ENCODE measurements around the gene FXYD6.

FXYD6 gene

GRCh38 chr11:117860139-117860538 lies 16.3 kb downstream of the FXYD6 start:
- Histone ChIP-seq H3K36me3 (replicated peaks; ENCODE audit: low read depth, low read length) (no peaks in the 10 kb centered on the region), H3K4me2 (ENCODE audit: low read length) (no peak overlapping the region), H3K9ac (ENCODE audit: low read length) (no peak overlapping the region), H3K4me1 (ENCODE audit: low read length) (no peaks in the 10 kb centered on the region), H3K4me3 (ENCODE audit: low read length) (no peak overlapping the region), H3K9me3 (ENCODE audit: insufficient read depth, low read length) (no peaks in the 10 kb centered on the region), H4K20me1 (ENCODE audit: insufficient read depth, low read length) (no peaks in the 10 kb centered on the region), H2AFZ (ENCODE audit: low read depth, low read length) (no peak overlapping the region), H3K27me3 (ENCODE audit: low read depth, low read length) (no peaks in the 10 kb centered on the region), H3K79me2 (ENCODE audit: low read length) (no peaks in the 10 kb centered on the region), H3K27ac (ENCODE audit: low read length) (no peak overlapping the region)
- TF ChIP-seq EZH2phosphoT487 (IDR thresholded peaks at IDR 0.05; ENCODE audit: low read depth): no peak
- no peak for TF ChIP-seq CTCF (IDR thresholded peaks at IDR 0.05; ENCODE audit: low read depth, low read length)

- H3K36me3 ChIP-seq (replicated peaks; ENCODE audit: low read depth, low read length): no peaks in the 10 kb centered on the region
- no peaks in the 10 kb centered on the region for H3K27me3 ChIP-seq (ENCODE audit: low read depth, low read length)
- H3K4me3 ChIP-seq (ENCODE audit: low read length): no peak overlapping the region
- no peak overlapping the region for H3K4me2 ChIP-seq (ENCODE audit: low read length)
- no peaks in the 10 kb centered on the region for H3K79me2 ChIP-seq (ENCODE audit: low read length)
- no peaks in the 10 kb centered on the region for H3K4me1 ChIP-seq (ENCODE audit: low read length)
- no peaks in the 10 kb centered on the region for H3K9me3 ChIP-seq (ENCODE audit: insufficient read depth, low read length)
- H4K20me1 ChIP-seq (ENCODE audit: insufficient read depth, low read length): no peaks in the 10 kb centered on the region
- TF ChIP-seq EZH2phosphoT487 (IDR thresholded peaks at IDR 0.05; ENCODE audit: low read depth) (no peak), CTCF (IDR thresholded peaks at IDR 0.05; ENCODE audit: low read depth, low read length) (no peak)
- H3K9ac ChIP-seq (ENCODE audit: low read length): no peak overlapping the region
- no peak overlapping the region for H3K27ac ChIP-seq (ENCODE audit: low read length)
- no peak overlapping the region for H2AFZ ChIP-seq (ENCODE audit: low read depth, low read length)
These were observed 16.9 kb downstream of the FXYD6 start for GRCh38 chr11:117859488-117860112.

GRCh38 chr11:117859061-117859460 lies 17.4 kb downstream of the FXYD6 start:
- Histone ChIP-seq H3K4me1 (ENCODE audit: low read length) (no peaks in the 10 kb centered on the region), H3K27me3 (ENCODE audit: low read depth, low read length) (no peaks in the 10 kb centered on the region), H3K9me3 (ENCODE audit: insufficient read depth, low read length) (no peaks in the 10 kb centered on the region), H3K27ac (ENCODE audit: low read length) (no peak overlapping the region), H3K4me3 (ENCODE audit: low read length) (no peak overlapping the region), H3K79me2 (ENCODE audit: low read length) (no peaks in the 10 kb centered on the region), H4K20me1 (ENCODE audit: insufficient read depth, low read length) (no peaks in the 10 kb centered on the region), H3K4me2 (ENCODE audit: low read length) (no peak overlapping the region), H3K36me3 (replicated peaks; ENCODE audit: low read depth, low read length) (no peaks in the 10 kb centered on the region), H3K9ac (ENCODE audit: low read length) (no peak overlapping the region), H2AFZ (ENCODE audit: low read depth, low read length) (no peak overlapping the region)
- TF ChIP-seq EZH2phosphoT487 (IDR thresholded peaks at IDR 0.05; ENCODE audit: low read depth): no peak
- no peak for TF ChIP-seq CTCF (IDR thresholded peaks at IDR 0.05; ENCODE audit: low read depth, low read length)

- Histone ChIP-seq H3K36me3 (replicated peaks; ENCODE audit: low read depth, low read length) (no peaks in the 10 kb centered on the region), H4K20me1 (ENCODE audit: insufficient read depth, low read length) (no peaks in the 10 kb centered on the region), H3K9ac (ENCODE audit: low read length) (no peak overlapping the region), H3K4me3 (ENCODE audit: low read length) (no peak overlapping the region), H3K4me1 (ENCODE audit: low read length) (no peaks in the 10 kb centered on the region), H3K27ac (ENCODE audit: low read length) (no peak overlapping the region), H3K9me3 (ENCODE audit: insufficient read depth, low read length) (peaks cover under 1% of the 10 kb centered on the region; the same call in 1 of the 2 replicates), H2AFZ (ENCODE audit: low read depth, low read length) (no peak overlapping the region), H3K27me3 (ENCODE audit: low read depth, low read length) (no peaks in the 10 kb centered on the region), H3K79me2 (ENCODE audit: low read length) (no peaks in the 10 kb centered on the region), H3K4me2 (ENCODE audit: low read length) (no peak overlapping the region)
- TF ChIP-seq CTCF (IDR thresholded peaks at IDR 0.05; ENCODE audit: low read depth, low read length) (no peak), EZH2phosphoT487 (IDR thresholded peaks at IDR 0.05; ENCODE audit: low read depth) (no peak)
These were observed 18.6 kb downstream of the FXYD6 start for GRCh38 chr11:117857734-117858414.

All from OCI-LY3 (cell line).